Left ventricle myocardium inferior (tissue), 1 donor: ENCODE data around the gene DPP6. TPM values are rescaled to one million over a fixed set of nuclear protein-coding genes. Genes with fewer than 3 reads are reported as not detected.
"Not testable (repeated sequence)": the region's sequence is repeated elsewhere in the genome, so short reads cannot be mapped to it uniquely, and the experiment has no call there.

Experiments
- DNase-seq: peaks from one replicate; pipeline ENCODE4 v3.0.0-alpha.2; 2020
- H3K27ac ChIP-seq: fragments of 200-600 bp; replicated peaks from 2 replicates; pipeline ENCODE4 v1.8.0; 2021
- H3K27me3 ChIP-seq: fragments of 200-600 bp; 2 replicates; pipeline ENCODE4 v1.8.0; 2021; ENCODE audit warnings: low read depth
- H3K36me3 ChIP-seq: fragments of 200-600 bp; 2 replicates; pipeline ENCODE4 v1.8.0; 2021
- H3K4me1 ChIP-seq: fragments of 200-600 bp; 2 replicates; pipeline ENCODE4 v1.8.0; 2021
- H3K4me3 ChIP-seq: fragments of 200-600 bp; 2 replicates; pipeline ENCODE4 v1.8.0; 2021; ENCODE audit warnings: mild to moderate bottlenecking, moderate library complexity
- H3K9me3 ChIP-seq: fragments of 200-600 bp; replicated peaks from 2 replicates; pipeline ENCODE4 v1.8.0; 2021
- intact Hi-C: fragments of 100-400 bp; cut with micrococcal nuclease; formaldehyde crosslinking; loops from one replicate; pipeline ENCODE4 v1.11.0; 2022
- total RNA-seq: library from RNA; stranded (reverse); fragmentation: NEBNext Ultra II Directional; extraction: Animal tissue kit (Norgen Biotek cat#: 25700); gene quantifications from one replicate; pipeline ENCODE4 v1.2.1, GENCODE V29; 2021
- TF ChIP-seq, protein P1 (sequence below): fragments of 200-600 bp; IDR thresholded peaks from 2 replicates; pipeline ENCODE4 v1.8.0; 2021; ENCODE audit warnings: antibody characterized with exemption, mild to moderate bottlenecking, borderline replicate concordance
- donor health status: DM: no; HTN: yes; CAD: no; lungs with severe emphysema.

DPP6 gene
- total RNA-seq, 1 donor from 2014 or later = 0.25 TPM

DNA sequence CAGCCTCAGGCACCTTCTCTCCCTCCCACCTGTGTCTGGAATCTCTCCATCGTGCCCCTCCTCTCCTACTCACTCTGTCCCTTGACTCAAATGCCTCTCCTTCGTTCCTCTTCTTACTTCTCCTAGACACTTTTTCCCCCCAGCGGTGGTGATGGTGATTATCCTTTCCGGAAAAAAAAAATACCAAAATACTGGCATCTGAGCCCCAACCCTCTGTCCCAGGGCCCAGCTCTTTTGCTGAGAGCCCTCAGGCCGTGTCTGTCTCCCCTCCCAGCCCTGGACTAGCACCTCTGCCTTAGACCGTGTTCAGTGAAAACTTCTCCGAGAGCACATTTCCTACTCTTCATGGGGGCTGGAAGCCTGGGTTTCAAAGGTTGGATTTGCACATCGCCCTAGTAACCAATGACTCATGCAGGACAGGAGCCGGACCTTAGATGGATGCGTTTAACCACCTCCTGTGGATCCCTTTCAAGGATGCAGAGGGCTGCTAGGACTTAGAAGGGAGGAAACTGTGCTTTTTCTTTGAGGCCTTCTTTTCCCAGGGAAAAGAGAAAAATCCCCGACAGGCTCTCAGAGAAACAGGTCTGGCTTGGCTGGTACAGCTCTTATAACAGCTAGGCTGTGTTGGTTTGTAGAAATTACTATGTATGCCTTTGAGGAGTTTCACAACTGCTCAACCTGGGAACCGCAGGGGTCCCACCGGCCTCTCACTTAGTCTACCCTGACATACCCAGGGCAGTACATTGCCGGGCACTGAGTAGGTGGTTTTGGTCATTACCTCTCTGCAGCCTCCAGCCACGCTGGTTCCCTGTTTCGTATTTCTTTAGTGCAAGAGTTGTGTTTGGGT, 1.5 kb downstream of the DPP6 start:
- H3K36me3 ChIP-seq, H3K27ac ChIP-seq, DNase-seq, H3K9me3 ChIP-seq, intact Hi-C loops, H3K4me3 ChIP-seq, H3K4me1 ChIP-seq: not testable (repeated sequence)
- H3K27me3 ChIP-seq = peaks cover 37% of the 10 kb centered on the region

DNA sequence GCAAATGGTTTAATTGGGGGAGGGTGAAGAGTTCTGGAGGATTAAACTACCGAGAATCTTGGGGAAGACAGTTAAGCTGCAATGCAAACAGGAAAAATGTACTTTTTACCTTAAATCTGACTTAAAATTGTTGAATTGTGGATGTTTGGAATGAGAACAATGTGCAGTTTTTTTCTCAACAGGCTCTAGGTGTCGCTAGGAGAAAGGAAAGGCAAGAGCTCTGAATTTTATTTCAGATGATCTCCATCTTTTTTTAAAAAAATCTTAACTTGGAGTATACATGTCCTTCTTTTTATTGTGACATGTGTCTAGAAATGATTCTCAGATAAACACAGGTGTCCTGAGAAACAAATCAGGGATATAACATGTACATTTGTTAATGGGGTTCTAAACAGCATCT, 2.5 kb downstream of the DPP6 start:
- intact Hi-C loops = not testable (repeated sequence)

DNA sequence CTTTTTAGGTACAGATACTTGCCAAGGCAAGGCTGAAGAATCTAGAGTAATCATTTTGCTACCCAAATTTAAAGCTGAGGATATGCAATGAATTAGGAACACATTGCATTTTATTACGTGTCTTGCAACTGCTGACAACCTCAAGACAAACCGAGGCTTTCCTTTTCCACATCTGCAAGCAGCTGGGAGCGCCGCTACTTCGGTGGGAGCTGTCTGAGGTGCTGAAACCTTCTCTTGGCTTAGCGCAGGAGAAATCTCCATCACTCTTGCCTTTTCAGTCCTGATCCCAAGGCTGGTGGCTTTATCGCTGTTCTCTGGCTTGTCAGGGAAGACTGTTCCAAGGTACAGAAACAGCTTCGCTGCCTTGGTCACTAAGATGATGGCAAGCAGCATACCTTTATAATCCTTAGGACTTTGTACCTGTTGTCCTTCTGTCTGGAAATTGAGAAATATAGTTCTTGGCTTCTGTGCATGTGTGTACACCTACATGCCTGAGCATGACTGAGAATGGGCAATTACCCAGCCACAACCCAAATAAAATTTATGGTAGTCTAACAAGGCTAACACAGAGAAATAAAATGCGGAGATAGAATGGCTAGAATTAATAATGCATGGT, 3.4 kb downstream of the DPP6 start:
- H3K27me3 ChIP-seq = peaks cover 31% of the 10 kb centered on the region
- H3K27ac ChIP-seq, H3K4me1 ChIP-seq, H3K36me3 ChIP-seq, DNase-seq, H3K9me3 ChIP-seq, H3K4me3 ChIP-seq, intact Hi-C loops: not testable (repeated sequence)

More for the DNA sequence above, 2.5 kb downstream of the DPP6 start:
- H3K4me1 ChIP-seq, H3K27ac ChIP-seq, H3K9me3 ChIP-seq, DNase-seq, H3K4me3 ChIP-seq, H3K36me3 ChIP-seq: not testable (repeated sequence)
- H3K27me3 ChIP-seq = peaks cover 37% of the 10 kb centered on the region

DNA sequence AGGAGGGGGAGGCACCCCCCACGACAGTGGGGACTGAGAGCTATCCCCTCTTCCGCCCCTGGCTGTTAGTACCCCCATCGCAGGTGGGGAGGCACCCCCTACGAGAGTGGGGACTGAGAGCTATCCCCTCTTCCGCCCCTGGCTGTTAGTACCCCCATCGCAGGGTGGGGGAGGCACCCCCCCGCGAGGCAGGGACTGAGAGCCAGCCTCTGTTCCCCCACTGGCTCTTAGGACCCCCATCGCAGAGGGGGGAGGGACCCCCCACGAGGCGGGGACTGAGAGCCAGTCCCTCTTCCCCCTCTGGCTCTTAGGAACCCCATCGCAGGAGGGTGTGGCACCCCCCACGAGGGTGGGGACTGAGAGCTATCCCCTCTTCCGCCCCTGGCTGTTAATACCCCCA, 6.6 kb downstream of the DPP6 start:
- H3K36me3 ChIP-seq, DNase-seq, intact Hi-C loops: not testable (repeated sequence)

DNA sequence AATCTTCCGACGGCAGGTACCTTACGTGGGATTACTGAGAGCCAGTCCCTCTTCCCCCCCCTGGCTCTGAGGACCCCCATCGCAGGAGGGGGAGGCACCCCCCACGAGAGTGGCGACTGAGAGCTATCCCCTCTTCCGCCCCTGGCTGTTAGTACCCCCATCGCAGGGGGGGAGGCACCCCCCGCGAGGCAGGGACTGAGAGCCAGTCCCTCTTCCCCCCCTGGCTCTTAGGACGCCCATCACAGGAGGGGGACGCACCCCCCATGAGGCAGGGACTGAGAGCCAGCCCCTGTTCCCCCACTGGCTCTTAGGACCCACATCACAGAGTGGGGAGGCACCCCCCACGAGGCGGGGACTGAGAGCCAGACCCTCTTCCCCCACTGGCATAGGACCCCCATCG, 8.4 kb downstream of the DPP6 start:
- DNase-seq, H3K4me3 ChIP-seq, H3K27ac ChIP-seq, H3K36me3 ChIP-seq, H3K9me3 ChIP-seq, H3K4me1 ChIP-seq, H3K27me3 ChIP-seq, intact Hi-C loops: not testable (repeated sequence)

More for the DNA sequence above, 6.6 kb downstream of the DPP6 start:
- H3K4me1 ChIP-seq, H3K4me3 ChIP-seq, H3K9me3 ChIP-seq, H3K27ac ChIP-seq: not testable (repeated sequence)
- peaks cover 19% of the 10 kb centered on the region for H3K27me3 ChIP-seq

DNA sequence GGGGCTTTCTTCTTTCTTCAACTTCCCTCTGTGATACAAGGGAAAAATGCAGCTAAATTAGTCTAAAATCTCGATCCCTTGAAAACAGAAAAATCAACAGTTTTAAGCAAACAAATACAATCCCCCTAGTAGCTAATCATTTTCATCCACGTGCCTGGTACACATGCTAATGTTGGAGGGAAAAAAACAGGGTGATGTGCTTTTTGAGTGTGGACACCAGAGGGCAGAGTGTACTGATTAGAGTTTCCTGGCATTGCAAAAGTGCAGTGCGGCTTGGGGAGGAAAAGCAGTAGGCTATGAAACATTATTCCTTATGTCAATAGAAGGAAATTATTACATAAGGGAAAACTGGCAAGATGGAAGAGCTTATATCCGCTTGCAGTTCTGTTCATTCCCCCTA, 19.6 kb downstream of the DPP6 start:
- H3K4me1 ChIP-seq, intact Hi-C loops, H3K27ac ChIP-seq, DNase-seq, H3K4me3 ChIP-seq, H3K27me3 ChIP-seq, H3K9me3 ChIP-seq, H3K36me3 ChIP-seq: not testable (repeated sequence)
- TF ChIP-seq, protein P1, sequence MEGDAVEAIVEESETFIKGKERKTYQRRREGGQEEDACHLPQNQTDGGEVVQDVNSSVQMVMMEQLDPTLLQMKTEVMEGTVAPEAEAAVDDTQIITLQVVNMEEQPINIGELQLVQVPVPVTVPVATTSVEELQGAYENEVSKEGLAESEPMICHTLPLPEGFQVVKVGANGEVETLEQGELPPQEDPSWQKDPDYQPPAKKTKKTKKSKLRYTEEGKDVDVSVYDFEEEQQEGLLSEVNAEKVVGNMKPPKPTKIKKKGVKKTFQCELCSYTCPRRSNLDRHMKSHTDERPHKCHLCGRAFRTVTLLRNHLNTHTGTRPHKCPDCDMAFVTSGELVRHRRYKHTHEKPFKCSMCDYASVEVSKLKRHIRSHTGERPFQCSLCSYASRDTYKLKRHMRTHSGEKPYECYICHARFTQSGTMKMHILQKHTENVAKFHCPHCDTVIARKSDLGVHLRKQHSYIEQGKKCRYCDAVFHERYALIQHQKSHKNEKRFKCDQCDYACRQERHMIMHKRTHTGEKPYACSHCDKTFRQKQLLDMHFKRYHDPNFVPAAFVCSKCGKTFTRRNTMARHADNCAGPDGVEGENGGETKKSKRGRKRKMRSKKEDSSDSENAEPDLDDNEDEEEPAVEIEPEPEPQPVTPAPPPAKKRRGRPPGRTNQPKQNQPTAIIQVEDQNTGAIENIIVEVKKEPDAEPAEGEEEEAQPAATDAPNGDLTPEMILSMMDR = peak; percentile 60

DNA sequence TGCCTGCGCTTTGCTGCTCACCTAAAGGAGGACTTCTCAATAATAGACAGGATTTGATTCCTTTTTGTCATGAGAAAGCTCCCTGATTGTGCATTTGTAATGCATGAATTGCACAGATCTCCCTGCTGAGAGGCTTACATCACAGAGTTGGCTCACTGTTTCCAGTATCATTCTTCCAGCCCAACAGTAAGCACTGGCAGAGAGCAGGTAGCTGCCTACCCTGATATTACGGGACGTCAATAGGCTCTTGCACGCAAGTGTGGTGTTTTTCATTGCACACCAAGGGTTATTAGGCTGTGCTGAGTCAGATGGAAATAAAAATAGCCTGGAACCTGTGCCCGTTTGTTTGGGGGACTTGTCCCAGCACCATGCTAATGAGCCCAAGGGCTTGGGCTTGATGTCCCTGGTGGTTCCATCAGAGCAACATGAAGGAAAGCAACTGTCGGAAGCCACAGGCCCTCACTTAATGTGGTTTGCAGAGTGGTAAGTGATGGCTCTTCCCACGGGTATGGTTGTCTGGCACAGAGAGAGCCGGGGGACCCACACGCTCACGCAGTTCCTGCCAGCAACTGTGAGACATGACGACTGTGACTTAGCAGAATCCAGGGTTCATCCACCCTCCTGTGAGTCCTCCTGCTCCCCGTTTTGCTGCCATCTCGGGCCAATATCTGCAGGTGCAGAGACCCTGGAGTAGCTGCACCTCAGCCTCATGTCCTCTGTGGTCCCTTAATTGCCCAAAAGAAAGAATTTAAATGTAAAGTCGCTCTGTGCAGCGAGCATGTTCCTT, 20.4 kb downstream of the DPP6 start:
- H3K4me3 ChIP-seq, intact Hi-C loops, DNase-seq, H3K27ac ChIP-seq, H3K4me1 ChIP-seq, H3K27me3 ChIP-seq, H3K36me3 ChIP-seq, H3K9me3 ChIP-seq: not testable (repeated sequence)

DNA sequence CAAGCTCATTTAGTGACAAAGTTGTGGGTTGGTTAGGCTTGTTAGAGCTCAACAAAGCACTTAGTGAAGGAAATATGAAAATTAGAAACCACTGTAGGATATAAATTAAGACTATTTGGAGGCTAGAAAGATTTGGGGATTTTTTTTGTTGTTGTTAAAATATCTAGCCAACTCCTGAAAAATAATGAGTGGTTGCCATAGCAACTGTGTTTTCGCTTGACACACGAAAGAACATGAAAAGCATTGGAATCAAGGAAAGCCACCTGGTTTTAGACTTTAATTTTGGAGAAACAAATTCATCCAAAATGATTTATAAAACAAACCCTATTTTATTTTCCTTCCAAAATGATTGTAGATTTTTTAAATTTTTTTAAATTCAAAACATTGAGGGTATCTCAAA, 26.3 kb downstream of the DPP6 start:
- H3K9me3 ChIP-seq, DNase-seq, H3K4me1 ChIP-seq, intact Hi-C loops, H3K36me3 ChIP-seq, H3K4me3 ChIP-seq, H3K27ac ChIP-seq, H3K27me3 ChIP-seq: not testable (repeated sequence)

DNA sequence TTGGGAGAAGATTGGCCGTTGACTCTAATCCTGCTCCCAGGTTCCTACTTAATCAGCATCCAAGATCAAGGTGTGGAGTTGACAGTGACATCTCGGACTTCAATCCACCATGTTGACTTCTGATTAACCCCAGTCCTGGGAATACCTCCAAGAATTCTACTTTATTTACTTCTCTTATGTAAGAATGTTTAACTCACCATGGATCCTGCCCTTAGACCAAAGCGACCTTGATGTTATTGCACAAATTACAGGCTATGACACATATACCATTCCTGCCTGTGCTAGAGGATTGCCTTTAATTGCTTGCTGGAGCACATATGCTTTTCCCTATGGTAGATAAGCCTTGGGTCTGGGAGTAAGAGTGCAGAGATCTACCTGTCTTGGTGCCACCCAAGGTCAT, 28.1 kb downstream of the DPP6 start:
- DNase-seq, intact Hi-C loops, H3K9me3 ChIP-seq, H3K36me3 ChIP-seq, H3K27ac ChIP-seq, H3K27me3 ChIP-seq, H3K4me3 ChIP-seq, H3K4me1 ChIP-seq: not testable (repeated sequence)

DNA sequence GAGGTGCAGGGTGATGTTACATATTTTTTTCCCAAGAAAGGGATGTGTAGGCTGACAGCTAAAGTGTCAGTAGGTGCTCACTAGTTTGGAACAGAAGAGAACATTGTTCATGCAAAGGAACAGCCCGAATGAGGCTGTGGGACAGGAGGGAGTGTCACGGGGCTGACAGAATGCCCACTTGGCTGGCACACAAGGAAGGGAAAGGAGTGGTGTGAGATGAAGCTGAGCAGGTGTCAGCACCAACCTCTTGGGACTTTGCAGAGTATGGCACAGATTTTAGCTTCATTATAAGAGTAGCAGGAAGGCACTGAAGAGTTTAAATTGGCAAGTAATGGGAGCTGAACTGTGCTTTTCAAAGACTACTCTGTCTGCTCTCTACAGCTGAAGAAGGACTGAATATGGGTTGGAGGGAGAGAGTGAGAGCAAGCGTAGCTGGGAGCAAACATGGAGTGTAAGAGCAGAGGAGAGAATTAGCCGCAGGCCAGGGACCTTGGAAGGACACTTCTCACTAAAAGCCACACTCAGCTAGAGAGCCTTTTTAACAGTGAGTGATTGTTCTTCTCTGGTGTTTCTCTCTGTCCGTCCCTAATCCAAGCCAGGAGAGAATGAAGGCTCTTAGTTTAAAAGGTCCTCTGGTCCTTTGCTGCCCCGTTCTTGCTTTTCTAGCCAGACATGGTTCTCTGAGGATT, 35.0 kb downstream of the DPP6 start:
- H3K36me3 ChIP-seq, DNase-seq, H3K27ac ChIP-seq, H3K27me3 ChIP-seq, H3K9me3 ChIP-seq, intact Hi-C loops, H3K4me3 ChIP-seq, H3K4me1 ChIP-seq: not testable (repeated sequence)

DNA sequence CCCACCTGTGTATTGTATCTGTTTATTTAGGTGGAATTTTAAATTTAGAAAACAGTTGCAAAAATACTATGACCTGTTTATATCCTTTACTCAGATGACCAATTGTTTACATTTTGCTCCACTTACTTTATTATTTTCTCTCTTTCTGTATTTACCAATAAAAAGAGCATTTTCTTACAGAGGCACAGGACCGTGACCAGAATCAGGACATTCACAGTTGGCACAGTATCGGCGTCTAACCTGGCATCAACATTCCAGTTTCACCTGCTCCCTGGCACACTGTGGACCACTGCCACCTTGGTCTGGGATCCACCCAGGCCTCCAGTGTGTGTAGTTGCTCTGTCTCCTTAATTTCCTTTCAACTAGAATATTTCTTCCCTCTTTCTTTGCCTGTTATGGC, 39.9 kb downstream of the DPP6 start:
- H3K27me3 ChIP-seq, H3K36me3 ChIP-seq, H3K9me3 ChIP-seq, DNase-seq, intact Hi-C loops, H3K27ac ChIP-seq, H3K4me1 ChIP-seq, H3K4me3 ChIP-seq: not testable (repeated sequence)

DNA sequence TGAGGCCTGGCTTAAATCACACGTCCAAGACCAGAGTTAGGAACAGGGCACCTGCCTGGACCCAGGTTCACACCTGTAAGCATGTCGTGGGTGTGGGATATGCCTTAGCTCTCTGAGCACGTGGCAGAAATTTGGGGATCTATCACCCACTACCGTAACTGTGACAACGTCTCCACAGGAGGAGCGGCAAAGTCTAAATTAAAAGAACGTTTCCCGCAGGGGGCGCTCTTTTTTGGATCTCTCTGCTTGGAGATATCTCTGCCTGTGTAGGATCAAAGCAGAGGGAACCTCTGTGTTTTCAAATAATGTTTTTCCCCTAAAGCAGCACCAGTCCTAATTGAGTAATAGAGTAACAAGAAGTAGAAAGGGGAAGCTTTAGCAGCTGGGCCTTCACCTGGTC, 43.0 kb downstream of the DPP6 start:
- H3K27ac ChIP-seq, H3K4me1 ChIP-seq, H3K36me3 ChIP-seq, intact Hi-C loops, H3K4me3 ChIP-seq, H3K9me3 ChIP-seq, H3K27me3 ChIP-seq, DNase-seq: not testable (repeated sequence)
